ENCODE data around the gene NBDY. TPM values are rescaled to one million over a fixed set of nuclear protein-coding genes. Genes with fewer than 3 reads are reported as not detected.

Gene NBDY
- polyA plus RNA-seq, 6 donors from 2014 or later: 44.9 to 69.1 (median 54.8) TPM

DNA sequence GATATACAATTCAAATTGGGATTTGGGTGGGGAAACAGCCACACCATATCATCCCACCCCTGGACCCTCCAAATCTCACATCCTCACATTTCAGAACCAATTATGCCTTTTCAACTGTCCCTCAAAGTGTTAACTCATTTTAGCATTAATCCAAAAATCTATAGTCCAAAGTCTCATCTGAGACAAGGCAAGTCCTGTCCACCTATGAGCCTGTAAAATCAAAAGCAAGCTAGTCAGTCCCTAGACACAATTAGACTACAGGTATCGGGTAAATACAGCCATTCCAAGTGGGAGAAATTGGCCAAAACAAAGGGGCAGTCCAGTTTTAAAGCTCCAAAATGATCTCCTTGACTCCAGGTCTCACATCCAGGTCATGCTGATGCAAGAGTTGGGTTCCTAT lies 128.0 kb downstream of the NBDY start:
- Mint-ChIP-seq H3K36me3 (no peaks in the 10 kb centered on the region), H3K27me3 (peaks cover 0 to 19% (median 0%) of the 10 kb centered on the region in 3 donors), H3K4me3 (no peak overlapping the region), H3K27ac (no peak overlapping the region), H3K9me3 (peaks cover 0 to 6% (median 0%) of the 10 kb centered on the region in 7 donors), H3K4me1 (no peaks in the 10 kb centered on the region)
- no peak for DNase-seq
- ATAC-seq (ENCODE audit: low read depth in 2 of 2): no peak

DNA sequence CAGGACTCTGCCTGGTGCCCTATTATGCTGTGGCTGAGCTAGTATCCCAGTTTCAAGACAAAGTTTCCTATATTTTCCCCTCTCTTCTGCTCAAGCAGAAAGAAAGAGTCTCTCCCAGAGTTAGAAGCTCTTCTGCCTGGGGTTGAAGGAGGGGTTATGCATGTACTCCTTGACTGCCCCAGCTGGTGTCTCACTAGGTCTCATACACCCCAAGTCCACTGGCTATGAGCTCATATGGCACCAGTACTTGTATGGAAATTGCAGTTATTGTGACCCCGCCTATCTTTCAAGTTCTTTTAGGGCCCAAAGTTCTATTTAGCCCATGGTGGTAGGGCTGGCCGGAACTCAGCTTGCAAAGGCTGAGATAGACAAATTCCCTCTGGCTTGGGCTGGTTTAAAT lies 131.8 kb downstream of the NBDY start:
- peaks cover 0 to 4% (median 0%) of the 10 kb centered on the region in 7 donors for H3K9me3 Mint-ChIP-seq
- no peaks in the 10 kb centered on the region for H3K36me3 Mint-ChIP-seq
- H3K4me1 Mint-ChIP-seq: no peaks in the 10 kb centered on the region
- H3K27me3 Mint-ChIP-seq: peaks cover 0 to 19% (median 0%) of the 10 kb centered on the region in 3 donors
- H3K27ac Mint-ChIP-seq: no peak overlapping the region
- ATAC-seq (ENCODE audit: low read depth in 2 of 2) (no peak), DNase-seq (no peak)
- no peak overlapping the region for H3K4me3 Mint-ChIP-seq

Other genes starting within 250 kb of the NBDY start
- gene UBQLN2, start 165.6 kb upstream of the NBDY start, polyA plus RNA-seq (ENCODE audit: low read depth in 6 of 6): 10 to 100 TPM; 26.3 to 44.2 (median 29.2) TPM

All from naive B cell (primary cell).